GM18526 (cell line): ENCODE results near the gene METTL16.

Source experiments
- POLR2A ChIP-seq: IDR thresholded peaks from 3 replicates; pipeline ENCODE4 v1.6.1; 2011; ENCODE audit not compliant: insufficient read length; ENCODE audit errors: extremely low read depth

METTL16 gene

GRCh38 chr17:2511462-2512369 is at the start of gene METTL16:
Gene METTL16, minus strand, starts transcription at chr17:2511888. Its CDS starts 9,557 bp downstream, at chr17:2502331.
- peak; percentile 65 for TF ChIP-seq POLR2A

GRCh38 chr17:2560658-2561057 is 49.0 kb upstream of the METTL16 start:
- no peak for TF ChIP-seq POLR2A

GRCh38 chr17:2551928-2552327 is 40.2 kb upstream of the METTL16 start:
- no peak for TF ChIP-seq POLR2A

GRCh38 chr17:2551493-2551892 is 39.8 kb upstream of the METTL16 start:
- TF ChIP-seq POLR2A: no peak

GRCh38 chr17:2549392-2550211 is 37.9 kb upstream of the METTL16 start:
- no peak for TF ChIP-seq POLR2A

GRCh38 chr17:2547176-2547575 is 35.5 kb upstream of the METTL16 start:
- no peak for TF ChIP-seq POLR2A

- TF ChIP-seq POLR2A: no peak
Observed at GRCh38 chr17:2545393-2545792, 33.7 kb upstream of the METTL16 start.

- no peak for TF ChIP-seq POLR2A
Observed at GRCh38 chr17:2542456-2542855, 30.8 kb upstream of the METTL16 start.

- TF ChIP-seq POLR2A: no peak
Observed at GRCh38 chr17:2542056-2542455, 30.4 kb upstream of the METTL16 start.

- no peak for TF ChIP-seq POLR2A
Observed at GRCh38 chr17:2532146-2532720, 20.5 kb upstream of the METTL16 start.

- TF ChIP-seq POLR2A: no peak
Observed at GRCh38 chr17:2521257-2521656, 9.6 kb upstream of the METTL16 start.

GRCh38 chr17:2517539-2517938 is 5.9 kb upstream of the METTL16 start:
- TF ChIP-seq POLR2A: no peak

- no peak for TF ChIP-seq POLR2A
Observed at GRCh38 chr17:2511138-2511461, 588 bp downstream of the METTL16 start.

GRCh38 chr17:2510559-2510958 is 1.1 kb downstream of the METTL16 start:
- TF ChIP-seq POLR2A: no peak

- no peak for TF ChIP-seq POLR2A
Observed at GRCh38 chr17:2508035-2508434, 3.7 kb downstream of the METTL16 start.

GRCh38 chr17:2503627-2504026 is 8.1 kb downstream of the METTL16 start:
- no peak for TF ChIP-seq POLR2A
